ENCODE data around the gene CXCR4. TPM values are rescaled to one million over a fixed set of nuclear protein-coding genes. Genes with fewer than 3 reads are reported as not detected.

CXCR4 gene
- total and polyA plus RNA-seq, 9 of the 15 experiments (the other 6 are each of a cell fraction or from before 2014, with no cell fraction given), result 0.07 to 0.45 (median 0.17) TPM; not detected in 3

- Histone ChIP-seq H3K4me3 (no peak overlapping the region), H3K27me3 (ENCODE audit: control insufficient read depth in 2 of 2, insufficient read depth in 2 of 2, low read length in 2 of 2) (peaks cover 2 to 8% of the 10 kb centered on the region in 2 experiments; a peak in 3 of 5 replicates), H3K27ac (ENCODE audit: extremely low read depth, low read depth, low read length) (no peak overlapping the region), H3K79me2 (ENCODE audit: control insufficient read depth, insufficient read depth, low read length) (no peaks in the 10 kb centered on the region), H3K9me1 (ENCODE audit: control insufficient read depth, insufficient read depth, low read length) (no peaks in the 10 kb centered on the region), H3K36me3 (ENCODE audit: control insufficient read depth, insufficient read depth, low read length) (no peaks in the 10 kb centered on the region), H3K4me2 (ENCODE audit: insufficient read depth, low read length) (no peak overlapping the region), H4K20me1 (replicated peaks; ENCODE audit: control insufficient read depth, insufficient read depth, low read length) (no peaks in the 10 kb centered on the region), H2AFZ (ENCODE audit: low read depth, low read length) (no peak overlapping the region), H3K9me3 (replicated peaks; ENCODE audit: control insufficient read depth, insufficient read depth, low read depth, low read length) (no peaks in the 10 kb centered on the region), H3K4me1 (replicated peaks in 1 of 2; ENCODE audit: control insufficient read depth in 2 of 2, insufficient read depth in 2 of 2, low read length in 2 of 2) (no peaks in the 10 kb centered on the region), H3K9ac (ENCODE audit: insufficient read depth in 1 of 2, low read depth in 2 of 2, low read length in 2 of 2) (no peak overlapping the region)
- CTCF ChIA-PET (ENCODE audit: low intra/inter-chr PET ratio), result no interaction called here
- no peak for FAIRE-seq
- in situ Hi-C loops (cut with MboI), result no loop called here
- intact Hi-C loops (cut with micrococcal nuclease), result no loop called here
- POLR2A ChIA-PET, result interaction anchor here (0.7 kb wide), 1 partner anchor 256 kb away, joined by 3 read pairs; no protein-coding TSS in a partner anchor
- ATAC-seq, result no peak
- no TSS peak for BruUV-seq (replicated peaks)
- WGBS (ENCODE audit: insufficient coverage, low coverage, missing lambda C conversion rate), result 0% methylated on average over 8 of the region's 8 CpGs
- TF ChIP-seq NFIC (IDR thresholded peaks at IDR 0.05) (0 out of 2 replicates have a peak, but pooled peaks have one; percentile 6), RUNX1 (IDR thresholded peaks at IDR 0.05; ENCODE audit: low read depth) (no peak), ZNF274 (IDR thresholded peaks at IDR 0.05; ENCODE audit: borderline replicate concordance, low read depth, low read length) (no peak), ZNF639 (CRISPR knock-in tag; conservative IDR thresholded peaks at IDR 0.05 in 1 of 2, IDR thresholded peaks at IDR 0.05 in 1 of 2) (no peak)
- no peak for DNase-seq (ENCODE audit: extremely low read depth in 1 of 4, low spot score in 3 of 4)
These were observed 18.3 kb upstream of the CXCR4 start for GRCh38 chr2:136135921-136136906.

All from K562 (cell line).